Measurements from ENCODE around the gene SETBP1.

Gene SETBP1

DNA sequence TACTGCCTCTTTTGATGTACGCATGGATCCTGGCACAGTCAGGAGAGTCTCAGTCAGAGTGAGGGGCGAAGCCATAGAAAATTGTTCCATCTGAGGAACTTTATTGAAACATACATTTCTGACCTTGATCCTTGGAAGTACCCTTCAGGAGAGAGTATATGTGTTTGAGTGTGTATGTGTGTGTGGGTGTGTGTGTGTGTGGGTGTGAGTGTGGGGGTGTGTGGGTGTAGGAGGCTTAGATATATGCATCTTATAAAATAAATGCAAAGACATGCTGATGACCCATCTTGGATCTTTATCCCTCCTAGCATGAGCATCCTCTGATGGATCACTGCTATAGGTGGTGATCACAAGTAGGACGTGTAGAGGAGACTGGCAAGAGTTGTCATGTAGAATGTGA lies 93.5 kb downstream of the SETBP1 start:
- H3K27me3 ChIP-seq (ENCODE audit: control insufficient read depth in 1 of 2, insufficient read depth in 2 of 2, low read length in 2 of 2), result no peaks in the 10 kb centered on the region
- no peak overlapping the region for H3K9ac ChIP-seq (ENCODE audit: low read length in 2 of 2)
- peaks cover 49% of the 10 kb centered on the region for H3K4me1 ChIP-seq (ENCODE audit: control insufficient read depth, insufficient read depth, low read length)
- H3K27ac ChIP-seq (ENCODE audit: low read length), result no peak overlapping the region
- no peak overlapping the region for H3K4me3 ChIP-seq (ENCODE audit: low read length in 2 of 2)
- no peaks in the 10 kb centered on the region for H3K9me3 ChIP-seq (ENCODE audit: control insufficient read depth in 2 of 2, low read length in 2 of 2)
- H3K36me3 ChIP-seq (ENCODE audit: control insufficient read depth in 2 of 2, insufficient read depth in 2 of 2, low read length in 2 of 2), result peaks cover 0 to 2% of the 10 kb centered on the region in 2 donors

DNA sequence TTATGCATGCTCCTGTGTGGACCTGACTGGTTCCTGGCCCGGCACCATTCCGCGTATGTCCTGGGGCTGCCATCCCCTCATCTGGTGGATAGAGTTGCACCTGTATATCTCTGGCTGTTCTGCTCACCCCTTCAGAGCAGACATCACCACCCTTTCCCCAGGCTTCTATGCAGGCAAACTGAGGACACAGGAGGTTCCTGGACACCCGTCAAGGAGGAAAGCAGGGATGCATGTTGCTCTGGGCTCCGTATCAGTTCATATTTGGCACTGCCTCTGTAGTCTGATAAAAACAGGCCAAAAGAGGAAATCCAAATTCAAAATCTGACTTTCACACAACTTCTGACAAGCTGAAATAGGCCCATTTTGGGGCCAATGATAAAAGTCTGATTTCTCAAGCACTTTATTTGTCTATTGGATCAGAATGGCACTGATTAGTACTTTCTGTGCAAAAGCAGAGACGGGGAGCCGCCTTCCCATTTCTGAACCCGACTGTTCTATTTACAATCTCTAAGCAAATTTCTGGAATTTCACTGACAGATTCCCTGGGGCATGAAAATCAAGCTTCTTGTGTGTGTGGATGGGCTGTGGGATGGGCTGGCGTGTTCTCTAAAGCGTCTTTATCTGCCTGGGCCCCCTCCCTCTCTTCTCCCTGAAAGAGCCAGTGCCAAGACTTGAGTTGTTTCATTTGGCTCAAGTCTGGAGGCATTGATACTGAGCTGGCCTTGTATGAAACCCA lies 96.9 kb downstream of the SETBP1 start:
- peak overlapping the region; percentile 75 for H3K27ac ChIP-seq (ENCODE audit: low read length)
- H3K4me3 ChIP-seq (ENCODE audit: low read length in 2 of 2), result peak overlapping the region in 1 of 2 donors; percentile 44
- H3K4me1 ChIP-seq (ENCODE audit: control insufficient read depth, insufficient read depth, low read length), result peaks cover 55% of the 10 kb centered on the region

DNA sequence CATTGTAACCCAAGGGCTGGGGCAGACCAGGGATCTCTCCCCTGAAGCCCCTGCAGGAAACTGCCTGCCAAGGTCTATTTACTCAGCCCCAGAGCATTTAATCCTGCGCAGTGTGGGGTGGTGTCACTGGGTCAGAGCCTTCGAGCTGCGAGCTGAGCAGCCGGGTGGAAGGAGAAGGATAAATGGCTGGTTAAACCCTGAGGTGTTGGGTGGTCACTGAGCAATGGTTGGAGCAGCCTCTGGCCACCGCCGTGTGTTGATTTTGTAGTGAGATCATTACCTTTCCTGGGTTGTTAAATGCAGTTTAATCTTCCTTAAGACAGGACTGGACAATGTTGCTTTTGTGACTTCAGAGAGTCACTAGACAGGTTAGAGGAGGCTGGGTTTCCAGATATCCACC lies 98.1 kb downstream of the SETBP1 start:
- H3K27ac ChIP-seq (ENCODE audit: low read length), result peak overlapping the region; percentile 75

More for the DNA sequence above, 96.9 kb downstream of the SETBP1 start:
- Histone ChIP-seq H3K9ac (ENCODE audit: low read length in 2 of 2) (no peak overlapping the region), H3K9me3 (ENCODE audit: control insufficient read depth in 2 of 2, low read length in 2 of 2) (no peaks in the 10 kb centered on the region), H3K36me3 (ENCODE audit: control insufficient read depth in 2 of 2, insufficient read depth in 2 of 2, low read length in 2 of 2) (no peaks in the 10 kb centered on the region), H3K27me3 (ENCODE audit: control insufficient read depth in 1 of 2, insufficient read depth in 2 of 2, low read length in 2 of 2) (no peaks in the 10 kb centered on the region)

DNA sequence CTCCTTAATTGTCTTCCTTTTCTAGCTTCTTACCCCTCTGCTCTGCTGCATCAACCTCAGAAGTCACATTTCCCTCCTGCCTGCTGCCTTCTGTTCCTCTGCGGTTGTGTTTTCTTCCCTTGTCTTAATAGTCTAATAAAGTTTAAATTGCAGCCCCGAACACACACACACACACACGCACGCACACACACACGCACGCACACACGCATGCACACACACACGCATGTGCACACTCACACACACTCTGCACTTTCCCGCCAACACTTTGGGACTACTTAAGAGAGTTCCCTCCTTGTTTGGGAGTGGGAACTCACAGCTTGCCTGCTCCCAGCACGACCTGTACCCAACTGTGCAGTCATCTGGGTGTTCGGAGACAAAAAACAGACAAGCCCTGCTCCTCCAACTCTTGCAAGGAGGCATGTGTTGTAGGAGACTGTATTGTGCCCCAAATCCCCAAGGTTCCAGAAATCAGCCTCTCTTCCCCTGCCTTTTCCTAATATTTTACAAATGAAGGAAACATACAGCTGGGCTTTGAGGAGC lies 99.1 kb downstream of the SETBP1 start:
- peak overlapping the region in 1 of 2 donors; percentile 21 for H3K9ac ChIP-seq (ENCODE audit: low read length in 2 of 2)
- no peaks in the 10 kb centered on the region for H3K9me3 ChIP-seq (ENCODE audit: control insufficient read depth in 2 of 2, low read length in 2 of 2)
- no peaks in the 10 kb centered on the region for H3K27me3 ChIP-seq (ENCODE audit: control insufficient read depth in 1 of 2, insufficient read depth in 2 of 2, low read length in 2 of 2)
- H3K4me1 ChIP-seq (ENCODE audit: control insufficient read depth, insufficient read depth, low read length), result peaks cover 46% of the 10 kb centered on the region
- H3K4me3 ChIP-seq (ENCODE audit: low read length in 2 of 2), result peak overlapping the region in 1 of 2 donors; percentile 35
- no peaks in the 10 kb centered on the region for H3K36me3 ChIP-seq (ENCODE audit: control insufficient read depth in 2 of 2, insufficient read depth in 2 of 2, low read length in 2 of 2)
- H3K27ac ChIP-seq (ENCODE audit: low read length), result peak overlapping the region; percentile 75

More for the DNA sequence above, 98.1 kb downstream of the SETBP1 start:
- H3K9me3 ChIP-seq (ENCODE audit: control insufficient read depth in 2 of 2, low read length in 2 of 2), result no peaks in the 10 kb centered on the region
- H3K9ac ChIP-seq (ENCODE audit: low read length in 2 of 2), result no peak overlapping the region
- H3K4me3 ChIP-seq (ENCODE audit: low read length in 2 of 2), result peak overlapping the region in 1 of 2 donors; percentile 8
- peaks cover 52% of the 10 kb centered on the region for H3K4me1 ChIP-seq (ENCODE audit: control insufficient read depth, insufficient read depth, low read length)
- no peaks in the 10 kb centered on the region for H3K36me3 ChIP-seq (ENCODE audit: control insufficient read depth in 2 of 2, insufficient read depth in 2 of 2, low read length in 2 of 2)
- no peaks in the 10 kb centered on the region for H3K27me3 ChIP-seq (ENCODE audit: control insufficient read depth in 1 of 2, insufficient read depth in 2 of 2, low read length in 2 of 2)

DNA sequence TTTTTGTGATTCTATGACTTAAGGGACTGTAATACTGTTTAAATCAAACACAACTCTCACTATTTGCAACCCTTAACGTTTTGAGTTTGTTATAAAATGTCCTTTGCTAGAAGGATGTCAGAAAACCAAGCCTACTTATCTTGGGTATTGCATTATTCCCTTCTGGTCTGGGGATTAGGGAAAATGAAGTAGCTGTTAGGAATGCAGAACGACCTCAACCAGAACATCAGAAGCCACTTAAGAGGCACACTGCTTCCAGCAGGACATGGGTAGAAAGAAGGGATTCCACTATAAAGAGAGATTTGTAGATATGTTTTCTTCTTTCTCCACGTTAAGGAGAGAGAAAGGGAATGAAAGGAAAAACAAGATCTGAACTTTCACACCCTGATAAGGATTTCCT lies 101.2 kb downstream of the SETBP1 start:
- H3K36me3 ChIP-seq (ENCODE audit: control insufficient read depth in 2 of 2, insufficient read depth in 2 of 2, low read length in 2 of 2), result no peaks in the 10 kb centered on the region
- H3K9ac ChIP-seq (ENCODE audit: low read length in 2 of 2), result no peak overlapping the region
- no peak overlapping the region for H3K27ac ChIP-seq (ENCODE audit: low read length)
- peaks cover 45% of the 10 kb centered on the region for H3K4me1 ChIP-seq (ENCODE audit: control insufficient read depth, insufficient read depth, low read length)
- H3K27me3 ChIP-seq (ENCODE audit: control insufficient read depth in 1 of 2, insufficient read depth in 2 of 2, low read length in 2 of 2), result no peaks in the 10 kb centered on the region
- no peaks in the 10 kb centered on the region for H3K9me3 ChIP-seq (ENCODE audit: control insufficient read depth in 2 of 2, low read length in 2 of 2)
- H3K4me3 ChIP-seq (ENCODE audit: low read length in 2 of 2), result no peak overlapping the region

DNA sequence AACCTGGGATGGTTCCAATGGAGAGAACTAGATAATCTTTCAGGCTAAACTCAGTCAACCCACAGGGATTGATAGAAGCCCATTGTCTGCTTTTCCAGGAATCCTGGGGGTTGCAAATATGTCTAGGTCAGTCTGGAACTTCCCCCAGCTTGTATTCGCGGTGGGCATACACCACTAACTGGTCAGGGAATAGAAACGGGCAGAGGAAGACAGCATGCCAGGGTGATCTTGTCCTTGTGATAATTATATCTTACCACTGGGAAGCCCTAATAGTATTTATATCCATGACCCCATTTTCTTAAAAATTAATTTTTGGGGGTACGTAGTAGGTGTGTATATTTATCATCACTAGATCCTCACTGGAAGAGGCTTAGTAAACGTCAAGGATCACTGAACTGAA lies 101.9 kb downstream of the SETBP1 start:
- Histone ChIP-seq H3K27me3 (ENCODE audit: control insufficient read depth in 1 of 2, insufficient read depth in 2 of 2, low read length in 2 of 2) (no peaks in the 10 kb centered on the region), H3K9ac (ENCODE audit: low read length in 2 of 2) (no peak overlapping the region), H3K4me1 (ENCODE audit: control insufficient read depth, insufficient read depth, low read length) (peaks cover 43% of the 10 kb centered on the region), H3K36me3 (ENCODE audit: control insufficient read depth in 2 of 2, insufficient read depth in 2 of 2, low read length in 2 of 2) (no peaks in the 10 kb centered on the region), H3K27ac (ENCODE audit: low read length) (no peak overlapping the region), H3K9me3 (ENCODE audit: control insufficient read depth in 2 of 2, low read length in 2 of 2) (no peaks in the 10 kb centered on the region), H3K4me3 (ENCODE audit: low read length in 2 of 2) (no peak overlapping the region)

DNA sequence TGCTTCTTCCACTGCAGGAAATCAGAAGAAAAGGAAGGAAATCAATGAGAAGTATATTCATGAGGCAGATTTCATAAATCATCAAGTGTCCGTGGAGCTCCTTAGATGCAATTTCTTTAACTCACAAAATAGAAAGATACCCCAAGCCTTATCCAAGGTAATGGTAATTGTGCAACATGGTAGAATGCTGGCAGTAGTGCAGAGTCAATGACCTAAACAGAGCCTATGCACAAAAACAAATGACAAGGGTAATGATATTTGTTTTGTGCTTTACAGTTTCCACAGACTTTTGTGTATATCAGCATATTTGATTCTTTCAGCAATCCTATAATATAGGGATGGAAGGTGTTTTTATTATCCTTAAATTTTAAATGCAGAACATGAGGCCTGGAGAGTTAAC lies 102.7 kb downstream of the SETBP1 start:
- Histone ChIP-seq H3K9ac (ENCODE audit: low read length in 2 of 2) (no peak overlapping the region), H3K4me3 (ENCODE audit: low read length in 2 of 2) (no peak overlapping the region), H3K4me1 (ENCODE audit: control insufficient read depth, insufficient read depth, low read length) (peaks cover 43% of the 10 kb centered on the region), H3K27me3 (ENCODE audit: control insufficient read depth in 1 of 2, insufficient read depth in 2 of 2, low read length in 2 of 2) (no peaks in the 10 kb centered on the region), H3K9me3 (ENCODE audit: control insufficient read depth in 2 of 2, low read length in 2 of 2) (no peaks in the 10 kb centered on the region), H3K36me3 (ENCODE audit: control insufficient read depth in 2 of 2, insufficient read depth in 2 of 2, low read length in 2 of 2) (no peaks in the 10 kb centered on the region), H3K27ac (ENCODE audit: low read length) (no peak overlapping the region)

DNA sequence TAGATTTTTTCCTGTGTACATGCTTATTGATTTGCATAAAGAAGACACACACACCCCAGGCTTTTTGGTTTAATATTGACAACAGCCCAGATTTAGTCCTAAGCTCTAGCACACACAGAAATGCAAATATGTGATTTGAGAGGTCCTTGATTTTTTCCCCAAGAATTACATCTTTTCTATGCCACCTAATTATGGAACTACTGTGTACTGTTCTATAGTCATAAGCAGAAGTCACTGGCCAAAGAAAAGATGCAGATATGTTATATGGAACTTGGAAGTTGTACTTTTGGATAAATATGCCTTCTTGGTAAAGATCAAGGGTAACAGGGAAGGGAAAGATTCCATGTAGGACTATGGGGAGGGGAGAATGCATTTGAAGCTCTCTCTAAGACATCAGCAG lies 105.6 kb downstream of the SETBP1 start:
- H3K9ac ChIP-seq (ENCODE audit: low read length in 2 of 2), result no peak overlapping the region
- H3K36me3 ChIP-seq (ENCODE audit: control insufficient read depth in 2 of 2, insufficient read depth in 2 of 2, low read length in 2 of 2), result no peaks in the 10 kb centered on the region
- H3K27ac ChIP-seq (ENCODE audit: low read length), result no peak overlapping the region
- H3K9me3 ChIP-seq (ENCODE audit: control insufficient read depth in 2 of 2, low read length in 2 of 2), result no peaks in the 10 kb centered on the region
- H3K27me3 ChIP-seq (ENCODE audit: control insufficient read depth in 1 of 2, insufficient read depth in 2 of 2, low read length in 2 of 2), result no peaks in the 10 kb centered on the region
- H3K4me1 ChIP-seq (ENCODE audit: control insufficient read depth, insufficient read depth, low read length), result peaks cover 39% of the 10 kb centered on the region
- H3K4me3 ChIP-seq (ENCODE audit: low read length in 2 of 2), result no peak overlapping the region

DNA sequence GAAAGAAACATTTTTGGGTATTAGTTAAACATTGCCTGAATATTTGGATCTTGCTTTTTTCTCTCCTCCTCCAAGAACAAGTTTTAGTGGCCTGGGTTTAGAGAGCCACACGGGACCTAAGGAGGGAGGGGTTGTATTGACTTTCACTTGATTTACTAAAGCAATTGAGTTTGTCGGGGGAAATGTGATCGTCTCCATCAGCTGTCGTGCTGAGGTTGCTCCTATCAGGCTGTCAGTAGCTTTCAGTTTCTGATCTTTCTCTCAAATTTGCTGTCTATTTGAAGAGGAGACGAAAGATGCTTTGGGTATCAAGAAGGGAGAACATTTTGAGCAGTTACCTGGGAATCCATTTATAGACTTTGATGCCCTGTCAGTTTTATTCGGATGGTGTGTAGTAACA lies 106.0 kb downstream of the SETBP1 start:
- Histone ChIP-seq H3K4me1 (ENCODE audit: control insufficient read depth, insufficient read depth, low read length) (peaks cover 40% of the 10 kb centered on the region), H3K27ac (ENCODE audit: low read length) (no peak overlapping the region), H3K36me3 (ENCODE audit: control insufficient read depth in 2 of 2, insufficient read depth in 2 of 2, low read length in 2 of 2) (no peaks in the 10 kb centered on the region), H3K9me3 (ENCODE audit: control insufficient read depth in 2 of 2, low read length in 2 of 2) (no peaks in the 10 kb centered on the region), H3K27me3 (ENCODE audit: control insufficient read depth in 1 of 2, insufficient read depth in 2 of 2, low read length in 2 of 2) (no peaks in the 10 kb centered on the region), H3K9ac (ENCODE audit: low read length in 2 of 2) (no peak overlapping the region), H3K4me3 (ENCODE audit: low read length in 2 of 2) (no peak overlapping the region)

DNA sequence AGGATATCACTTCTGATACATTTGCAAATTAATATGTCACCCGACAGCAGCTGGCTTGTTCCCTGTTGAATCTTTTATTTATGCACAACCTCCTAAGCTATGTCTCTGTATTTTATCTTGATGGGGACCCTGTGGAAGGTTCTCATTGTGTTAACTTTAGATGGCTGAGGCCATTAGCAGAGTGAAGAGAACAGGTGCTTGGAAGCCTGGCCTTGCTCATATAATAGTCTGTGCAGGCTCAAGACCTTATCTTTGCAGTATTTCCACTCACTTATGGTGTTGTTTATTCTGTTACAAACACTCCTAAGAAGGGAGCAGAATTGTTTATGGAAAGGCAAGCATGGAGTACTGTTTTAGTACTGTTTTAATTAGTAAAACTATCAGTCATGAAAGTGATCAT lies 107.6 kb downstream of the SETBP1 start:
- no peaks in the 10 kb centered on the region for H3K9me3 ChIP-seq (ENCODE audit: control insufficient read depth in 2 of 2, low read length in 2 of 2)
- H3K4me1 ChIP-seq (ENCODE audit: control insufficient read depth, insufficient read depth, low read length), result peaks cover 53% of the 10 kb centered on the region
- H3K27ac ChIP-seq (ENCODE audit: low read length), result peak overlapping the region; percentile 56
- H3K36me3 ChIP-seq (ENCODE audit: control insufficient read depth in 2 of 2, insufficient read depth in 2 of 2, low read length in 2 of 2), result no peaks in the 10 kb centered on the region
- H3K27me3 ChIP-seq (ENCODE audit: control insufficient read depth in 1 of 2, insufficient read depth in 2 of 2, low read length in 2 of 2), result no peaks in the 10 kb centered on the region
- H3K4me3 ChIP-seq (ENCODE audit: low read length in 2 of 2), result no peak overlapping the region
- H3K9ac ChIP-seq (ENCODE audit: low read length in 2 of 2), result no peak overlapping the region

DNA sequence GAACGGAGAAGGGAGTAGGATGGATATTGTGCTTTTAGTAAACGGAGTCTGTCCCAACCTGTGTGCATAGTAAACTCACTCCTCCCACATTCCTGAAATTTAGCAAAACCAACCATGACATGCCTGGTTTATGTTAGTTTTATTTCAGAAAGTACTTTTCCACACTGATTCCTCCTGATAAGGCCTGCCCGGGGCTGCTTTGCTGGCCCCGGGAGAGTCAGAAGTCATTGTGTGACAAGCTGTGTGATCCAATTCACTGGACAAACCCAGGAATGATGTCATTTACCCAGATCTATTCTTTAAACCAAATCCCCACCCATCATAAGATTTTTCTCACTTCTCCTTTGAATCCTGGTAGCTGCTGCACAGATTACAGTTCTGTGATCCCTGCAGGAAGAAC lies 109.0 kb downstream of the SETBP1 start:
- H3K4me1 ChIP-seq (ENCODE audit: control insufficient read depth, insufficient read depth, low read length), result peaks cover 61% of the 10 kb centered on the region
- H3K27me3 ChIP-seq (ENCODE audit: control insufficient read depth in 1 of 2, insufficient read depth in 2 of 2, low read length in 2 of 2), result no peaks in the 10 kb centered on the region
- H3K9me3 ChIP-seq (ENCODE audit: control insufficient read depth in 2 of 2, low read length in 2 of 2), result no peaks in the 10 kb centered on the region
- H3K36me3 ChIP-seq (ENCODE audit: control insufficient read depth in 2 of 2, insufficient read depth in 2 of 2, low read length in 2 of 2), result no peaks in the 10 kb centered on the region
- H3K9ac ChIP-seq (ENCODE audit: low read length in 2 of 2), result peak overlapping the region; percentile 27 to 43
- H3K4me3 ChIP-seq (ENCODE audit: low read length in 2 of 2), result no peak overlapping the region
- H3K27ac ChIP-seq (ENCODE audit: low read length), result peak overlapping the region; percentile 74
